GM18951 (cell line): ENCODE measurements around the gene CST6.

Experiments
- POLR2A ChIP-seq: IDR thresholded peaks from 4 replicates; pipeline ENCODE4 v1.6.1; 2011; ENCODE audit warnings: mild to moderate bottlenecking; ENCODE audit not compliant: insufficient read length, insufficient read depth; ENCODE audit errors: extremely low read depth
- in situ Hi-C: fragments of 300-500 bp; cut with MboI; formaldehyde crosslinking; loops from one replicate; pipeline ENCODE4 v1.12.0; 2022; ENCODE audit warnings: low sequenced_read_pairs, mixed read lengths, inconsistent platforms; ENCODE audit not compliant: unreplicated experiment

The CST6 gene

DNA sequence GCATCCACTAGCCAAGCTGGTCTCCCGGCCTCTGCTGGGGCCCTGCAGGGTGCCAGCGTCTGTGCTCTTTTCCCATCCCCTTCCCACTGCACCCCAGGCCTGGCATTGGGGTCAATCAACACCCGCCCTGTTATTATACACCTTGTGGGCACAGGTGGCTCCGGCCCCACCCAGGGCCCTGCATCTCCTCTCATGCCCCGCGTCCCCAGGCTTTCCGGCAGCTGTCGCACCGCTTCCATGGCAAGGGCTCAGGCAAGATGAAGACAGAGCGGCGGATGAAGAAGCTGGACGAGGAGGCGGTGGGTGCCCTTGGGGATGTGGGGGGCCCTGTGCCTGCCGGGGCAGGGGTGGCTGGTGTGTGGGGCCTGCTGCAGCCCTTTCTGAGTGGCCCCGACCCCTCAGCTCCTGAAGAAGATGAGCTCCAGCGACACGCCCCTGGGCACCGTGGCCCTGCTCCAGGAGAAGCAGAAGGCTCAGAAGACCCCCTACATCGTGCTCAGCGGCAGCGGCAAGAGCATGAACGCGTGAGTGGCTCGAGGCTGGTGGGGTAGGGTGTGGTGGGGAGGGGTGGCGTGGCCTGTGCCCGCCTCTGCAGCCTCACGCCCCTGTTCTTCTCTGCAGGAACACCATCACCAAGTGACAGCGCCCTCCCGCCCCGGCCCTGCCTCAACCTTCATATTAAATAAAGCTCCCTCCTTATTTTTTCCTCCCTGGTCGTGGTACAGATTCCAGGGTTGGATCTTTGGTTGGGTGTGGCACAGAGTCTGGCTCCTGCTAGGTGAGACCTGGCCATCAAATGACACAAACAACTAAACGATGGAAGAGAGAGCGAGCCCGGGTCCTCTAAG lies 33.2 kb upstream of the CST6 start:
- no peak for TF ChIP-seq POLR2A
- in situ Hi-C loops: loop anchor here (25.0 kb wide), 1 partner anchor 266 kb away; the partner anchor contains the start of genes KAT5 and RNASEH2C

GRCh38 chr11:65979261-65979759 lies 32.5 kb upstream of the CST6 start:
- TF ChIP-seq POLR2A: no peak

DNA sequence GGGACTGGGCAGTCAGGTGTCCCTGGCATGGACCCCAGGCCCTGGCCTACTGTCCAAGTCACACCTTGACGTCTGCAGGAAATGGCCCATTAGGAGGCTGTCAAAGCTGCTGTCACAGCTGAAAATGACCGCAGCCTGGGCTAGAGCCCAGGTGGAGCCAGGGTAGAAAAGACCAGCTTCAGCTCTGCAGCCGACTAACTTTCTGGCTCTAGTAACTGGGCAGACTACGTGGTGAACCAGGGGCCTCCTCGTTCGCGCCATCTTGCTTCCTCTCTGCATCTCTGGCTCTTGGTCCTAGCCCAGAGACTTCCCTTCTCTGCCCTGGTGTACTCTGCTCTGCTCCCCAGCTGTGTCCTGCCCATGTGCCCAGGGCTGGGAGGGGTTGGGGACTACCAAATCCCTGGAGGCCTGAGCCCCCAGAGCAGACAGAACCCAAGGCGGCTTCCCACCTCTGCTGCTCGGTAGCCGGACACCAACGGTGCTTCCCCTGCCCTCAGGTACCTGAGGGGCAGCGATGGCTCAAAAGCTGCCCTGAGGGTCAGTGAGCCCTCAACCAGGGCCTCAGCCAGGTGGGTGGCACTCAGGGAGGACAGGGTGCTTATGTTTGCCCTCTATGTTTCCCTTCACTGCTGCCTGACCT lies 30.6 kb upstream of the CST6 start:
- no peak for TF ChIP-seq POLR2A

More at GRCh38 chr11:65979261-65979759, 32.5 kb upstream of the CST6 start:
- in situ Hi-C loops: loop anchor here (25.0 kb wide), 1 partner anchor 267 kb away; the partner anchor contains the start of genes KAT5 and RNASEH2C

GRCh38 chr11:65981972-65982823 lies 29.6 kb upstream of the CST6 start:
- TF ChIP-seq POLR2A: no peak
- in situ Hi-C loops: loop anchor here (25.0 kb wide), 1 partner anchor 270 kb away; the partner anchor contains the start of genes KAT5 and RNASEH2C

More for the DNA sequence above, 30.6 kb upstream of the CST6 start:
- in situ Hi-C loops: loop anchor here (25.0 kb wide), 1 partner anchor 269 kb away; the partner anchor contains the start of genes KAT5 and RNASEH2C

GRCh38 chr11:65982824-65983588 lies 28.8 kb upstream of the CST6 start:
- in situ Hi-C loops: loop anchor here (25.0 kb wide), 1 partner anchor 271 kb away; the partner anchor contains the start of genes KAT5 and RNASEH2C
- TF ChIP-seq POLR2A: no peak

- no peak for TF ChIP-seq POLR2A
- in situ Hi-C loops: loop anchor here (25.0 kb wide), 1 partner anchor 271 kb away; the partner anchor contains the start of genes KAT5 and RNASEH2C
These were observed 28.2 kb upstream of the CST6 start for GRCh38 chr11:65983589-65983987.

DNA sequence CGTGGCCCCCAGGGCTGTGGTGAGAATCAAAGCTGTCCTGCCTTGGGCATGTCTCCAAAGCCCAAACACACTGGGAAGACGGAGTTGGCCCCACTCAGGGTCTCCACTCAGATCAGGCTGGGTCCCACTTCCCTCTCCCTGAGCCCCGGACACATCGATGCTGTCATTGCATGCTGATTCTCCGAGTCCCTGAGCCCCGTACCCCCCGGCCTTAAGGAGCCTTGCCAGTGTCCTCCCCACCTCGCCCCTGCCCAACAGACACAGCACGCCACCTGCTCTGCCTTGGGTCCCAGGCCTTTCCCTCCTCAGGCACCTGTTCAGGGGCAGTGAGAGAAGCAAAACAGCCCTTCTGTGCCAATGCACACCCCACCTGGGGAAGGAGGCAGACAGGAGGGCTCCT lies 24.5 kb upstream of the CST6 start:
- TF ChIP-seq POLR2A: no peak
- in situ Hi-C loops: loop anchor here (5.0 to 25.0 kb wide), 2 partner anchors 105 to 275 kb away; partner anchors contain the start of genes KAT5 and RNASEH2C

DNA sequence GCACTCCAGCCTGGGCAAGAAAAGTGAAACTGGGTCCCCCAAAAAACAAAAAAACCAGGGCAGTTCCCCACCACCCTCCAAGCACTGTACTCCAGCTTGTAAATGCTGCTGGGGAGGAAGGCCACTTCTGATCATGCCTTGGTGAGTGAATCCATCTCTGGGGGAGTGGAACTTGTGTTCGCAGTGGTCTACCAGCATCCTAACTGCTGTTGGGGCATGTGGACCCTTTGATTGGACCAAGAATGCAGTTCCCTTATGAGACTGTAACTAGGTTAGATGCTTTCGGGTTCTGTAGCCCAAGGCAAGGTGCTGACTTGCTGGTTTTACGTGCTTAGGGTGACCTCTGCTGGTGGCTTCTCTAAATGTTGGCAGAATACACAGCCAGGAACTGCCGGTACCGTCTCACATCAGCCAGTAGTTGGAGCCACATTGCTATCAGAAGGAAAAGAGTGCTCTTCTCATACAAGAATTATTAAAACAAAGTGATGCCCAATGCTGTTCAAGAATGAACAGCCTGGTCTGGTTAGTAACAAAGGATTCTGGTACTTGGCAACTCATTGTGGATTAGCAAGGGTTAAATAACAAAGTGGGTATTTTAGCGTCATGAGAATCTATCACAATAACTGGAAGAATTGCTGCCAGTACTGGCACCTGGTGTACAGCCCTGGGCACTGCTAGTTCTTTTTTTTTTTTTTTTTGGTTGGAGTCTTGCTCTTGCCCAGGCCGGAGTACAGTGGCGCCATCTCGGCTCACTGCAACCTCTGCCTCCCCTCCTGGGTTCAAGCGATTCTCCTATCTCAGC lies 22.8 kb upstream of the CST6 start:
- TF ChIP-seq POLR2A: no peak
- in situ Hi-C loops: loop anchor here (5.0 to 25.0 kb wide), 2 partner anchors 107 to 277 kb away; partner anchors contain the start of genes KAT5 and RNASEH2C

GRCh38 chr11:65992056-65992455 lies 19.8 kb upstream of the CST6 start:
- in situ Hi-C loops: loop anchor here (25.0 kb wide), 1 partner anchor 280 kb away; the partner anchor contains the start of genes KAT5 and RNASEH2C
- no peak for TF ChIP-seq POLR2A

DNA sequence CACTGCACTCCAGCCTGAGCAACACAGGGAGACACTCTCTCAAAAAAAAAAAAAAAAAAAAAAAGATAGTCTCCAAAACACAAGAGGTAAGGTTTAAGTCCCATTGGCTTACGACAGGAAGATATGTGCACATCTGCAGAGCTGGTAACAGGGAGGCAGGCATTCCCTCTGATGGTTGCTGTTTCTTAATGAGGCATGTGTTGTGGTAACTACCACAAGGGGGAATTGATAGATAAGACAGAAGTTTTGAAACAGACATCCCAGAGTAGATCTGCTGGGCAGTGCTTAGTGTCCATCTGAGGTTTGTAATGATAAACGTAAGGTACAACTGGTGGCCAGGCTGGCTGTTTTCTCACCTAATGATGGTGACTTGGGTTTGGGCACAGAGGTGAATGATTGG lies 14.5 kb upstream of the CST6 start:
- no peak for TF ChIP-seq POLR2A
- in situ Hi-C loops: loop anchor here (25.0 kb wide), 1 partner anchor 285 kb away; the partner anchor contains the start of genes KAT5 and RNASEH2C
